GM13976 (cell line): ENCODE data around the gene AGAP1.

Experiments
- DNase-seq: peaks from one replicate; pipeline ENCODE4 v3.0.0; 2012; ENCODE audit warnings: low spot score
- CTCF ChIP-seq: IDR thresholded peaks from 2 replicates; pipeline ENCODE4 v1.5.1; 2012; ENCODE audit warnings: borderline replicate concordance, mild to moderate bottlenecking; ENCODE audit not compliant: insufficient read depth; ENCODE audit errors: extremely low read depth, missing control alignments, control extremely low read depth
- in situ Hi-C: fragments of 300-500 bp; cut with MboI; formaldehyde crosslinking; loops from one replicate; pipeline ENCODE4 v1.12.0; 2022; ENCODE audit warnings: low sequenced_read_pairs, mixed read lengths, inconsistent platforms; ENCODE audit not compliant: unreplicated experiment

AGAP1 gene

DNA sequence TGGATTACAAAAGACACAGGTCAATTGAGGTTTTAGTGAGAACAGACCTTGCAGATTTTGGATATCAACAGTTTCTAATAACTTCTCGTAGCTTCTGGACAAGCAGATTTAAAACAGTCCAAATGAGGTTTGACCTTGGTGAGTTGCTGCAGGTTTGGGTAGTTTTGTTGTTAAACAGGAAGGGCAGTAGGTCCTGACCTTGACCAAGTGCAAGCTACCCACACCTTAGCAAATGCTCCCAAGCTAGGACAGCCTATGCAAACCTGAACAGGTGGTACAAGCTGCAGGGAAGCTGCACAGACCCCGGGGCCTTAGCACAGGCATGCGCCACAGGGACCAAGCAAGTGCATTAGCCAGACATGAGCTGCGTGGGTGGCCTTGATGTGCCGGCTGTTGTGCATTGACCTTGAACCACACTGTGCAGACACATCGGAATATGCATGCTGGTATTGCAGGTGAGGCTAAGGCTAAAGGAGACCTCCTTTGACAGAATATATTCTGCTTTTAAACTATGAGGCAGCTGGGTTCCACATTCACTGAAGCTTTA is 40.2 kb upstream of the AGAP1 start:
- no peak for TF ChIP-seq CTCF
- DNase-seq, result no peak
- in situ Hi-C loops, result no loop called here

GRCh38 chr2:235458839-235459273 is 35.0 kb upstream of the AGAP1 start:
- TF ChIP-seq CTCF, result no peak
- DNase-seq, result no peak
- in situ Hi-C loops, result no loop called here

DNA sequence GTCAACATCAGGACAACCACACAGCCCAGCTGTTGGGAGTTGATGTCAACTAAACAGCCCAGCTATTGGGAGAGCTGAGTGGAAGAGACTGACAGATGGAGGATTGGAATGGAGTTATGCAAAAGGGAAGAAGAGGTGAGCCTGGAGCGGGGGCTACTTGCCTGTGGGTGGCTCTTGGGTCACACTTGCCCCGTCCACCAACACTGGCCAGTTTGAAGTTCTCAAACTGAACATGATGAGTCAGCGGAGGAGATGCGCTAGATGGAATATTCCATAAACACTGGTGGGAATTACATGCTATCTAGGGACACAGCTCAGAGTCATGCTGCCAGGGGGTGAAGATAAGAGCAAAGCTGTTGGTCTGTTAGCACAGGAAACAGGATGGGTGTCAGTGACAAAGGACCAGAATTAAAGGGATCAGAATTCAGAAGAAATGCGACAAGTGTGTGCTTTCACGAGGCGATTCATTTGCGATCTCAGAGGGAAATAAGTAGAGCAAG is 33.2 kb upstream of the AGAP1 start:
- in situ Hi-C loops, result no loop called here
- no peak for DNase-seq
- TF ChIP-seq CTCF, result no peak

DNA sequence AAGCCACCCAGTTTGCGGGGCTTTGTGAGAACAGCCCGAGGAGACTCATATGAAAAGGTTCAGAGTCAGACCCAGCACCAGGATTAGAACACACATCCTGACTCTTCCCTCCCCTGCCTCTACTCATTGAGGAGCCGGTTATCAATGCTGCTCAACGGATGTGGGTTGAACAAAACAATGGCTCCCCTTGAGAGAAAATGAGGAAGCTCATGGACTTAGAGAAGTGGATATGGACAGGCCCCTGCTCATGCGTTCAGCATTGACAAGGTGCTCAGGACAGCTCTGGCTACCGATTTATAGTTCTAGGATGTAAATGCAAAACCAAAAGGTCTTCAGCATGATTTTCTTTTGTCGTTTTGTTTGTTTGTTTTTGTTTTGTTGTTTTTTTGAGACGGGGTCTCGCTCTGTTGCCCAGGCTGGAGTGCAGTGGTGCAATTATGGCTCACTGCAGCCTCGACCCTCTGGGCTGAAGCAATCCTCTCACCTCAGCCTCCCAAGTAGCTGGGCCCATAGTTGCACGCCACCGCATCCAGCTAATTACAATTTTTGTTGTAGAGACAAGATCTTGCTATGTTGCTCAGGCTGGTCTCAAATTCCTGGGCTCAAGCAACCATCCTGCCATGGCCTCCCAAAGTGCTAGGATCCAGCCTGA is 32.0 kb upstream of the AGAP1 start:
- TF ChIP-seq CTCF, result no peak
- no peak for DNase-seq
- in situ Hi-C loops, result no loop called here

DNA sequence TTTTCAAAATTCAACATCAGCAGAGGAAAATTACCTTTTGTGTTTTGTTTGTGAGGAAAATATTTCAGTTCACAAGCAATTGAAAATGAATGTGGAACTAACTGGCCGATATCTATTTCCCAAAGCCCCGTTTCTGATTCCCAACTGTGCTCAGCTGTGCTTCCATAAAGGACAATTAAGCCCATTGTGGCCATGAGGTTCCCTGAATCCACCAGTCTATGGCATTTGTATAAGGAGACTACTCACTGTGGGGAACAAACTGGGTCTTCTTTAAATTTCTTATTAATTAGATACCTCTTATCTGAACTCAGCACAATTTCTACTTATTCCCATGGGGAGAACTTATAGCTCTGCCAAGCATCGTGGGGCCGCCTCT is 31.4 kb upstream of the AGAP1 start:
- in situ Hi-C loops, result no loop called here
- DNase-seq, result no peak
- TF ChIP-seq CTCF, result no peak

DNA sequence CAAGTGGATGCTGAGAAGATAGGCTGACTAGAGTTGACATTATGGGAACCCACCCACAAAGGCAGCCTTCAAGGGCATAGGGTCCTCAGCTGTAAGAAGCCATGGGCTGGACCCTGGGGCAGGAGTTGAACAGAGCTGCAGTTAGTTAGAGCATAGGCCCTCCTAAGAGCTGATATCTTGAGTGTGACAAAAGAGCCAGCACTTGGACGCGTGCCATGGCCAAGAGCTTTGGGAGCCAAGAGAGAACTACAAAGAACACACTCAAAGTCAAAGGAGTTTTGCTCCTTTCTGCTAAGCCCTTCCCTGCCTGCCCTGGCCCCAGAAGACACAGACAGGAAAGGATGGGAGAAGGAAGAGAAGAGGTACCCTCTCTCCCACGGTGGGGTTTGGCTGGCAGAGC is 29.9 kb upstream of the AGAP1 start:
- in situ Hi-C loops, result no loop called here
- DNase-seq, result no peak
- no peak for TF ChIP-seq CTCF
